IMR-90 (cell line): ENCODE measurements around the gene C18orf32. TPM values are rescaled to one million over a fixed set of nuclear protein-coding genes. Genes with fewer than 3 reads are reported as not detected.
"Not testable (repeated sequence)": the region's sequence is repeated elsewhere in the genome, so short reads cannot be mapped to it uniquely, and the experiment has no call there.

ENCODE experiments used
- ATAC-seq: fragments of 200-7000 bp; cut with Tn5 transposase; 2 replicates; pipeline ENCODE4 v1.9.1; 2020; ENCODE audit warnings: low read depth, mild to moderate bottlenecking, moderate library complexity
- BruUV-seq: library from RNA; stranded (reverse); fragments of 400-500 nt; replicated peaks from 2 replicates; lab custom pipeline; 2021; lab: Mats Ljungman, UMichigan
- CTCF ChIA-PET: fragments of 300-600 bp; formaldehyde crosslinking; extraction: SDS; loops from one replicate; lab custom pipeline; 2021; ENCODE audit warnings: antibody characterized with exemption; lab: Yijun Ruan, JAX
- POLR2A ChIA-PET: fragments of 300-600 bp; sonication (Branson Sonifier 250); formaldehyde crosslinking; loops from one replicate; lab custom pipeline; 2022; ENCODE audit warnings: antibody characterized with exemption; ENCODE audit not compliant: unreplicated experiment; lab: Charles Lee
- DNase-seq: peaks from one replicate; pipeline ENCODE4 v3.0.0; 2013
- H2AFZ ChIP-seq: replicated peaks from 2 replicates; pipeline ENCODE3; 2013; ENCODE audit warnings: low read length, mild to moderate bottlenecking; ENCODE audit not compliant: poor library complexity
- H2AK5ac ChIP-seq: 2 replicates; pipeline ENCODE4 v1.6.1; 2013; ENCODE audit warnings: low read depth, low read length, inconsistent platforms
- H2AK9ac ChIP-seq: replicated peaks from 2 replicates; pipeline ENCODE3; 2013; ENCODE audit warnings: mild to moderate bottlenecking, low read depth, low read length, moderate library complexity; ENCODE audit not compliant: poor library complexity
- H2BK120ac ChIP-seq: 2 replicates; pipeline ENCODE4 v1.6.1; 2013; ENCODE audit warnings: low read depth, low read length, inconsistent platforms
- H2BK15ac ChIP-seq: 3 replicates; pipeline ENCODE4 v1.6.1; 2013; ENCODE audit warnings: low read depth, low read length, inconsistent platforms
- H2BK20ac ChIP-seq: 2 replicates; pipeline ENCODE4 v1.6.1; 2013; ENCODE audit warnings: low read depth, mild to moderate bottlenecking, inconsistent platforms, low read length, moderate library complexity
- H2BK5ac ChIP-seq: 2 replicates; pipeline ENCODE4 v1.6.1; 2013; ENCODE audit warnings: mild to moderate bottlenecking, low read depth, low read length, inconsistent platforms; ENCODE audit not compliant: poor library complexity, severe bottlenecking
- H3K14ac ChIP-seq: replicated peaks from 2 replicates; pipeline ENCODE4 v1.6.1; 2013; ENCODE audit warnings: low read depth, low read length, inconsistent platforms
- H3K18ac ChIP-seq: 2 replicates; pipeline ENCODE4 v1.6.1; 2013; ENCODE audit warnings: low read depth, low read length, control low read depth
- H3K23ac ChIP-seq: 2 replicates; pipeline ENCODE4 v1.6.1; 2013; ENCODE audit warnings: low read depth, low read length, inconsistent platforms
- H3K27ac ChIP-seq: 2 replicates; pipeline ENCODE4 v1.5.1; 2013; ENCODE audit warnings: mild to moderate bottlenecking, control low read depth, low read length; ENCODE audit not compliant: insufficient read depth
- H3K27me3 ChIP-seq: 2 replicates; pipeline ENCODE4 v1.6.1; 2013; ENCODE audit warnings: low read length; ENCODE audit not compliant: control insufficient read depth, insufficient read depth
- H3K36me3 ChIP-seq: 2 replicates; pipeline ENCODE4 v1.6.1; 2013; ENCODE audit warnings: low read length, mixed read lengths; ENCODE audit not compliant: control insufficient read depth, insufficient read depth
- H3K4ac ChIP-seq: 2 replicates; pipeline ENCODE4 v1.6.1; 2013; ENCODE audit warnings: low read depth, low read length, inconsistent platforms
- H3K4me1 ChIP-seq: 2 replicates; pipeline ENCODE4 v1.6.1; 2013; ENCODE audit warnings: low read length, mixed read lengths; ENCODE audit not compliant: control insufficient read depth, insufficient read depth
- H3K4me2 ChIP-seq: 2 replicates; pipeline ENCODE4 v1.6.1; 2013; ENCODE audit warnings: low read depth, mild to moderate bottlenecking, control low read depth, low read length, moderate library complexity
- H3K4me3 ChIP-seq: 2 replicates; pipeline ENCODE4 v1.5.1; 2013; ENCODE audit warnings: low read depth, mild to moderate bottlenecking, control low read depth, low read length, moderate library complexity; ENCODE audit not compliant: insufficient read depth
- H3K56ac ChIP-seq: 2 replicates; pipeline ENCODE4 v1.6.1; 2013; ENCODE audit warnings: low read length, inconsistent platforms; ENCODE audit not compliant: insufficient read depth; ENCODE audit errors: extremely low read depth
- H3K79me1 ChIP-seq, 2 experiments: 2 replicates each; pipeline ENCODE4 v1.6.1; 2013; ENCODE audit warnings: low read length in 2 of 2, inconsistent platforms in 1 of 2, low read depth in 1 of 2
- H3K9ac ChIP-seq: 2 replicates; pipeline ENCODE4 v1.6.1; 2013; ENCODE audit warnings: low read depth, low read length, control low read depth
- H3K9me1 ChIP-seq: 2 replicates; pipeline ENCODE4 v1.6.1; 2013; ENCODE audit warnings: low read length, inconsistent platforms; ENCODE audit not compliant: insufficient read depth
- H3K9me3 ChIP-seq: 2 replicates; pipeline ENCODE4 v1.6.1; 2013; ENCODE audit warnings: low read length; ENCODE audit not compliant: control insufficient read depth, insufficient read depth
- H4K20me1 ChIP-seq: 2 replicates; pipeline ENCODE4 v1.6.1; 2013; ENCODE audit warnings: low read length, inconsistent platforms; ENCODE audit not compliant: insufficient read depth
- H4K5ac ChIP-seq: 2 replicates; pipeline ENCODE4 v1.6.1; 2013; ENCODE audit warnings: mild to moderate bottlenecking, low read depth, low read length, control low read depth
- H4K8ac ChIP-seq, 2 experiments: 2 replicates each; pipeline ENCODE4 v1.6.1; 2013; ENCODE audit warnings: low read depth in 2 of 2, low read length in 2 of 2, control low read depth in 1 of 2, inconsistent platforms in 1 of 2
- H4K91ac ChIP-seq: 2 replicates; pipeline ENCODE4 v1.6.1; 2013; ENCODE audit warnings: low read depth, low read length, inconsistent platforms; ENCODE audit not compliant: insufficient read depth
- RAD21 ChIP-seq: IDR thresholded peaks from 2 replicates; pipeline ENCODE4 v1.6.1; 2012; ENCODE audit warnings: low read length, improper control_type of control experiment
- WGBS, 2 experiments: methylation state at CpG; one replicate each; pipeline versions ENCODE4 v1.1.5 to v1.1.7; 2013; ENCODE audit warnings: missing lambda C conversion rate in 2 of 2; ENCODE audit not compliant: insufficient read length in 1 of 2; ENCODE audit errors: extremely low coverage in 2 of 2; 5-methylcytosine and 5-hydroxymethylcytosine counted together
- dilution Hi-C: fragments of 300-500 bp; cut with HindIII; formaldehyde crosslinking; loops from one replicate; pipeline ENCODE4 v1.14.3; 2018; ENCODE audit warnings: low sequenced_read_pairs; ENCODE audit not compliant: unreplicated experiment
- in situ Hi-C: fragments of 300-500 bp; cut with MboI; formaldehyde crosslinking; loops from 3 replicates; pipeline ENCODE4 v1.14.3; 2019; ENCODE audit warnings: low sequenced_read_pairs, inconsistent platforms, mixed read lengths
- intact Hi-C: fragments of 100-400 bp; cut with micrococcal nuclease; formaldehyde crosslinking; loops from 2 replicates; pipeline ENCODE4 v1.10.0; 2022
- polyA plus RNA-seq, 3 experiments: library from polyadenylated mRNA; depleted of rRNA; stranded (reverse); fragments of >200 nt; gene quantifications; 2 replicates each; pipeline ENCODE4 v1.2.3, GENCODE V29; 2012; ENCODE audit warnings: low replicate concordance in 1 of 3
- total RNA-seq: library from RNA; depleted of rRNA; stranded (reverse); fragments of >200 nt; gene quantifications from 2 replicates; pipeline ENCODE4 v1.2.3, GENCODE V29; 2012

The C18orf32 gene
- total and polyA plus RNA-seq, 2 of the 4 experiments (the other 2 are of a cell fraction): 3.6 to 21.4 TPM

DNA sequence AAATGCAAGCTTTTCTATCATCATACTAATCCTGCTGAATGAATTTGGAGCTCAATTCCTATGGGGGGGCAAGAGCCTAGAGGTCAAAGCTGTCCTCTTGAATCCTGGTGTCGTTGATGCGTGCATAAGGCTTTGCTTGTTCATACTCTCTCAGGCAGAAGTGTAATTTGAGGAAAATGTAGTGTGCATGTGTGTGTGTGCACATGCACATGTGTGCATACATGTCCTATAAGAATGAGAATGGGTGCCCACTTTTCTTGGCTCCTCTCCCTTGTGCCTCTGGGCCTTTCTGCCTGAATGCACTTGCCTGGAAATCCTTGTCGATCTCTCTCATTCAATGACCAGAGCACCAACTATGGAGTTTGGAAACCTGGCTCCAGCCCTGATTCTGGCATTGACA is 28.5 kb upstream of the C18orf32 start:
- dilution Hi-C loops: no loop called here
- Histone ChIP-seq H4K91ac (no peak overlapping the region), H2AK9ac (no peak overlapping the region), H3K9ac (no peak overlapping the region), H4K5ac (no peak overlapping the region), H2BK20ac (no peak overlapping the region), H3K56ac (no peak overlapping the region), H3K4me2 (no peak overlapping the region), H3K79me1 (no peaks in the 10 kb centered on the region), H3K9me3 (no peaks in the 10 kb centered on the region), H3K4me3 (no peak overlapping the region), H3K14ac (no peak overlapping the region), H4K8ac (no peak overlapping the region), H2AK5ac (no peak overlapping the region), H2AFZ (no peak overlapping the region), H3K36me3 (no peaks in the 10 kb centered on the region), H4K20me1 (no peaks in the 10 kb centered on the region), H3K23ac (no peak overlapping the region), H3K4ac (no peak overlapping the region), H2BK120ac (no peak overlapping the region), H3K27ac (no peak overlapping the region), H3K9me1 (no peaks in the 10 kb centered on the region), H3K4me1 (no peaks in the 10 kb centered on the region), H2BK5ac (no peak overlapping the region), H2BK15ac (no peak overlapping the region), H3K27me3 (peaks cover 10% of the 10 kb centered on the region), H3K18ac (no peak overlapping the region)
- WGBS, 2 experiments: 67% methylated on average over 1 of the region's 3 CpGs; no CpG with 5 or more reads in 1 of the 2 experiments
- intact Hi-C loops: no loop called here
- in situ Hi-C loops: loop anchor here (10.0 to 25.0 kb wide), 2 partner anchors 249 to 672 kb away; partner anchors contain the start of gene MYO5B
- no TSS peak for BruUV-seq
- ATAC-seq (no peak), DNase-seq (no peak)
- no peak for TF ChIP-seq RAD21
- ChIA-PET CTCF (interaction anchor here (1.2 kb wide), 1 partner anchor 343 kb away, joined by 3 read pairs; no protein-coding TSS in a partner anchor), POLR2A (no interaction called here)

DNA sequence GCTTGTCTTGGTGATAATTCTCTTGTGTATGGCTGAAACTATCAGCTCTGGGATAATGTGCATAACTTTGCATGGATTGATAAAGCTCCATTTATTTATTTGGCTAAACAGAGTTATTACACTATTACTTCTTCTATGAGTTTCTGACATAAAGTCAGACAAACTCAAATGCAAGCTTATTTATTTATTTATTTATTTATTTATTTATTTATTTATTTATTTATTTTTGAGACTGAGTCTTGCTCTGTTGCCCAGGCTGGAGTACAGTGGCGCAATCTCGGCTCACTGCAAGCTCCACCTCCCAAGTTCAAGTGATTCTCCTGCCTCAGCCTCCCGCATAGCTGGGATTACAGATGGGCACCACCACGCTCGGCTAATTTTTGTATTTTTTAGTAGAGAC is 28.0 kb upstream of the C18orf32 start:
- no CpG with 5 or more reads among the region's 5 CpGs for WGBS, 2 experiments
- in situ Hi-C loops: loop anchor here (10.0 to 25.0 kb wide), 2 partner anchors 250 to 672 kb away; partner anchors contain the start of gene MYO5B
- H2BK120ac ChIP-seq, H3K23ac ChIP-seq, H2AFZ ChIP-seq, H3K36me3 ChIP-seq, H3K9me3 ChIP-seq, H3K14ac ChIP-seq, H3K27ac ChIP-seq, H3K9ac ChIP-seq, H2AK9ac ChIP-seq, H2BK20ac ChIP-seq, H2AK5ac ChIP-seq, H3K79me1 ChIP-seq, H3K4me3 ChIP-seq, H4K91ac ChIP-seq, H3K18ac ChIP-seq, intact Hi-C loops, dilution Hi-C loops, DNase-seq, H3K4me1 ChIP-seq, H2BK5ac ChIP-seq, H4K5ac ChIP-seq, H3K4ac ChIP-seq, H4K20me1 ChIP-seq, H2BK15ac ChIP-seq, POLR2A ChIA-PET, H3K56ac ChIP-seq, H3K9me1 ChIP-seq, ATAC-seq, H3K4me2 ChIP-seq, BruUV-seq, H4K8ac ChIP-seq: not testable (repeated sequence)
- CTCF ChIA-PET: interaction anchor here (1.2 kb wide), 1 partner anchor 343 kb away, joined by 3 read pairs; no protein-coding TSS in a partner anchor
- peaks cover 10% of the 10 kb centered on the region for H3K27me3 ChIP-seq
